Measurements from ENCODE around the gene RESF1.
"Not testable (repeated sequence)": the region's sequence is repeated elsewhere in the genome, so short reads cannot be mapped to it uniquely, and the experiment has no call there.

RESF1 gene

GRCh38 chr12:31959161-31959700 lies at the start of gene RESF1:
TSS of gene RESF1 (plus strand) at chr12:31959415. CDS start at chr12:31980956, 21,541 bp downstream.
- in situ Hi-C loops (cut with HindIII; ENCODE audit: low sequenced_read_pairs), result no loop called here

GRCh38 chr12:31914927-31915326 lies 44.3 kb upstream of the RESF1 start:
- in situ Hi-C loops (cut with HindIII; ENCODE audit: low sequenced_read_pairs), result no loop called here

- in situ Hi-C loops (cut with HindIII; ENCODE audit: low sequenced_read_pairs), result no loop called here
Measured at GRCh38 chr12:31915446-31915845, 43.8 kb upstream of the RESF1 start.

- in situ Hi-C loops (cut with HindIII; ENCODE audit: low sequenced_read_pairs), result no loop called here
Measured at GRCh38 chr12:31922341-31923062, 36.7 kb upstream of the RESF1 start.

GRCh38 chr12:31923063-31923412 lies 36.2 kb upstream of the RESF1 start:
- in situ Hi-C loops (cut with HindIII; ENCODE audit: low sequenced_read_pairs), result no loop called here

GRCh38 chr12:31928246-31929026 lies 30.8 kb upstream of the RESF1 start:
- in situ Hi-C loops (cut with HindIII; ENCODE audit: low sequenced_read_pairs), result no loop called here

- in situ Hi-C loops (cut with HindIII; ENCODE audit: low sequenced_read_pairs), result no loop called here
Measured at GRCh38 chr12:31929027-31929526, 30.1 kb upstream of the RESF1 start.

GRCh38 chr12:31931796-31932715 lies 27.2 kb upstream of the RESF1 start:
- in situ Hi-C loops (cut with HindIII; ENCODE audit: low sequenced_read_pairs), result no loop called here

- in situ Hi-C loops (cut with HindIII; ENCODE audit: low sequenced_read_pairs), result no loop called here
Measured at GRCh38 chr12:31944299-31944698, 14.9 kb upstream of the RESF1 start.

- in situ Hi-C loops (cut with HindIII; ENCODE audit: low sequenced_read_pairs), result no loop called here
Measured at GRCh38 chr12:31947971-31948370, 11.2 kb upstream of the RESF1 start.

GRCh38 chr12:31948697-31949359 lies 10.4 kb upstream of the RESF1 start:
- in situ Hi-C loops (cut with HindIII; ENCODE audit: low sequenced_read_pairs), result not testable (repeated sequence)

GRCh38 chr12:31950088-31950487 lies 9.1 kb upstream of the RESF1 start:
- in situ Hi-C loops (cut with HindIII; ENCODE audit: low sequenced_read_pairs), result no loop called here

GRCh38 chr12:31950492-31950891 lies 8.7 kb upstream of the RESF1 start:
- in situ Hi-C loops (cut with HindIII; ENCODE audit: low sequenced_read_pairs), result no loop called here

- in situ Hi-C loops (cut with HindIII; ENCODE audit: low sequenced_read_pairs), result no loop called here
Measured at GRCh38 chr12:31951008-31951407, 8.2 kb upstream of the RESF1 start.

GRCh38 chr12:31951939-31952338 lies 7.3 kb upstream of the RESF1 start:
- in situ Hi-C loops (cut with HindIII; ENCODE audit: low sequenced_read_pairs), result no loop called here

- in situ Hi-C loops (cut with HindIII; ENCODE audit: low sequenced_read_pairs), result no loop called here
Measured at GRCh38 chr12:31952418-31952817, 6.8 kb upstream of the RESF1 start.

- in situ Hi-C loops (cut with HindIII; ENCODE audit: low sequenced_read_pairs), result no loop called here
Measured at GRCh38 chr12:31954925-31955858, 4.0 kb upstream of the RESF1 start.

- in situ Hi-C loops (cut with HindIII; ENCODE audit: low sequenced_read_pairs), result no loop called here
Measured at GRCh38 chr12:31958569-31959160, 550 bp upstream of the RESF1 start.
